NCI-H1105 treated with DMSO at 0.1 percent for 48 hours (cell line): ENCODE results near the gene TNFRSF17.
"Not testable (repeated sequence)": the region's sequence is repeated elsewhere in the genome, so short reads cannot be mapped to it uniquely, and the experiment has no call there.

Source experiments
- DNase-seq: peaks from one replicate; lab custom pipeline; 2025; lab: John Stamatoyannopoulos, UW

Gene TNFRSF17

DNA sequence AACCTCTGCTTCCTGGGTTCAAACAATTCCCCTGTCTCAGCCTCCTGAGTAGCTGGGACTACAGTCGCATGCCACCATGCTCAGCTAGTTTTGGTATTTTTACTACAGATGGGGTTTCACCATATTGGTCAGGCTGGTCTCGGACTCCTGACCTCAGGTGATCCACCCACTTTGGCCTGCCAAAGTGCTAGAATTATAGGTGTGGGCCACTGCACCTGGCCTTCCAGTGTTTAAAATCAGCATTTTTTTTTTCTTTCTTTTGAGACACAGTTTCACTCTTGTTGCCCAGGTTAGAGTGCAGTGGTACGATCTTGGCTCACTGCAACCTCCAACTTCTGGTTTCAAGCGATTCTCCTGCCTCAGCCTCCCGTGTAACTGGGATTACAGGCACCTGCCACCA, 5.3 kb downstream of the TNFRSF17 start:
- DNase-seq, result not testable (repeated sequence)

- no peak for DNase-seq
Measured at GRCh38 chr16:11972128-11972527, 7.1 kb downstream of the TNFRSF17 start.

DNA sequence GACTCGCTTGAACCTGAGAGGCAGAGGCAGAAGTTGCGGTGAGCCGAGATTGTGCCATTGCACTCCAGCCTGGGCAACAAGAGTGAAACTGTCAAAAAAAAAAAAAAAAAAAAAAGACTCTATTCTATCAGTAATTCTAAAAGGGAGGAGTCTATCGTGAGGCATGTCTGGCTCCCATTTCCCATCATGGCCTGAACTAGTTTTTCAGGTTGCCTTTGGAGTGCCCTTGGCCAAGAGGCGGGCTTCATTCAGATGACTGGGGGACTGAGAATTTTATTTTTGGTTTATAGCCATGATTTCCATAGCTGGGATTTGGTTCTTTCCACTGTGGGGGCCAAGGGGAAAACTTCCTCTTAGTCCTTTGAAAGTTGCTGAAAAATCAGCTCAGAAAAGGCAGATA, 8.1 kb downstream of the TNFRSF17 start:
- DNase-seq, result no peak

DNA sequence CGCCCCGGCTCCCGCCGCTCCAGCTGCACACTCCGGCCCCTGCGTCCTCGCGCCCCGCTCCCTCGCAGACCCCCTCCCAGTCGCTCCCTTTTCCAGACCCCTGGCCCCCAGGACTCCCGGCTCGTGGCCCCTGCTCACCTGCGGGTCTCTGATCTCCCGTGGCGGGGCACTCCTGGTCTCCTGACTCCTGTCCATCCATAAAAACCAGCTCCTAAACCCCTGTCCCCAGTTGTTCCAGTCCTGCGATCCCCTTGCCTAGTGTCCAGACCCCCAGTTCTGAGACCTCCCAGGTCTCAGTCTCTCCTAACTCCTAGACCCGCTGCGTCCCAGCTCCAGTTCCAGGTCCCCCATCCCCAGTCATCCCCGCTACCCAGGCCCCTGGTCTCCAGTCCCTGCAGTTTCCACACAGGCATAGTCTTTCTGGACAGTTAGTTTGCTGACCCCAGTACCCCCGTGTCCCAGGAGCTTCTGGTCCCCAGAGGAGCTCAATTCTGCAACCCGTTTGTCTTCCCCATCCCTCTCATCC, 11.9 kb downstream of the TNFRSF17 start:
- no peak for DNase-seq

GRCh38 chr16:11977376-11978041, 12.5 kb downstream of the TNFRSF17 start:
- DNase-seq, result no peak

- no peak for DNase-seq
Measured at GRCh38 chr16:11978080-11978479, 13.1 kb downstream of the TNFRSF17 start.

DNA sequence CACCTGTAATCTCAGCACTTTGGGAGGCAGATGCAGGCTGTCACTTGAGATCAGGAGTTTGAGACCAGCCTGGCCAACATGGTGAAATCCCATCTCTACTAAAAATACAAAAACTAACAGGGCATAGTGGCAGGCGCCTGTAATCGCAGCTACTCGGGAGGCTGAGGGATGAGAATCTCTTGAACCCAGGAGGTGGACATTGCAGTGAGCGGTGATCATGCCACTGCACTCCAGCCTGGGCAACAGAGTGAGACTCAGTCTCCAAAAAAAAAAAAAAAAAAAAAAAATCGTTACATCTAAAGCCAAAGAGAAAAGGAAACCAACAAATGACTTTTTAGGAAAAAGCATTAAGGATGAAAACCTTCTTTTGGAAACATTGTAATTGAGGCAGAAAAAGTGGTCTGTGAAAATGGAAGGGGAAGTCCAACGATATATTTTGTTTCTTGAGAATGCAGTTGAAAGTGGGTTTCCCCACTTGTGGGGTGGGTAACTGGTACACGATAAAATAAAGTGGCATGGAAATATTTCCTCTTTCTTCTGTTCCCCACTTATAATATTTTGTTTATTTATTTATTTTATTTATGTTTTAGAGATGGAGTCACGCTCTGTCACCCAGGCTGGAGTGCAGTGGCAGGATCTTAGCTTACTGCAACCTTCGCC, 14.1 kb downstream of the TNFRSF17 start:
- no peak for DNase-seq

DNA sequence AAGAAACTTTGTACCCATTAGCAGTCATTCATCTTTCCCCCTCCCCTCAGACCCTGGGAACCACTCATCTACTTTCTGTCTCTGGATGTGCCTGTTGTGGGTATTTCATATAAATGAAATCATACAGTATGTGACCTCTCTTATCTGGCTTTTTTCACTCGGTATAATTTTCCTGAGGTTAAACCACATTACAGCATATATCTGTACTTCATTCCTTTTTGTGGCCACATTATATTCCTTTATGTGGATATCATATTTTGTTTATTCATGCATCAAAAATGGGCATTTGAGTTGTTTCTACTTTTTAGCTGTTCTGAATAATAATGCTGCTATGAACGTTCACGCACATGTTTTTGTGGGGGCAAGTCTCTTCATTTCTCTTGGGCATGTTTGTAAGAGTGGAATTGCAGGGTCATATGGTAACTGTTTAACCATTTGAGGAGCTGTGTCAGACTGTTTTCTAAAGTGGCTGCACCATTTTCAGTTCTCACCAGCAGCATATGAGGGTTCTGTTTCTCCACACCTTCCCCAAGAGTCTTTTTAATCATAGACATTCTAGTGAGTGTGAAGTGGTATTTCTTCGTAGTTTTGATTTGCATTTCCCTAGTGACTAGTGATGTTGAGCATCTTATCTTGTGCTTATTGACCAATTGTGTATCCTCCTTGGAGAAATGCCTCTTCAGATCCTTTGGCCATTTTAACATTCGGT, 15.3 kb downstream of the TNFRSF17 start:
- DNase-seq, result no peak

GRCh38 chr16:11985250-11985649, 20.2 kb downstream of the TNFRSF17 start:
- no peak for DNase-seq

DNA sequence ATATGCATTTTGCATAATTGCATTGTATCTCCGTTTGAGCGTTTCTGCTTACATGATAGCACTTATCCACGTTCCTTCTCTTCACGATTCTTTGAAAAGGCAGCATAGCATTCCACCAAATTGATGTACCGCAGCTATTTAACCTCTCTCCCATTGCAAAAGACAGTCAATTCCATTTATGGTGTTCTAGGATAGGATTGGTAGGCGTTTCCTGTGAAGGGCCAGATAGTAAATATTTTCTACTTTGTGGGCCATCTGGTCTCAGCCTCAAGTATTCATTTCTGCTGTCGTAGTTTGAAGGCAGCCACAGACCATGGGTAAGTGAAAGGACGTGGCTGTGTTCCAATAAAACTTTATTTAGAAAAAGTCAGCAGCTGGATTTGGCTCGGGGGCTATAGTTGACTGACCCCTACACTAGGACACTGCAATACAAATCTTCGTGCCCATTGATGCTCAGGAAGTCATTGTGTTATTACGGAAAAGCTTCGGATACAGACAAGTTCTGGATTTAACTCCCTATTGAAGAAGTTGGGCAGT, 21.6 kb downstream of the TNFRSF17 start:
- DNase-seq, result no peak

DNA sequence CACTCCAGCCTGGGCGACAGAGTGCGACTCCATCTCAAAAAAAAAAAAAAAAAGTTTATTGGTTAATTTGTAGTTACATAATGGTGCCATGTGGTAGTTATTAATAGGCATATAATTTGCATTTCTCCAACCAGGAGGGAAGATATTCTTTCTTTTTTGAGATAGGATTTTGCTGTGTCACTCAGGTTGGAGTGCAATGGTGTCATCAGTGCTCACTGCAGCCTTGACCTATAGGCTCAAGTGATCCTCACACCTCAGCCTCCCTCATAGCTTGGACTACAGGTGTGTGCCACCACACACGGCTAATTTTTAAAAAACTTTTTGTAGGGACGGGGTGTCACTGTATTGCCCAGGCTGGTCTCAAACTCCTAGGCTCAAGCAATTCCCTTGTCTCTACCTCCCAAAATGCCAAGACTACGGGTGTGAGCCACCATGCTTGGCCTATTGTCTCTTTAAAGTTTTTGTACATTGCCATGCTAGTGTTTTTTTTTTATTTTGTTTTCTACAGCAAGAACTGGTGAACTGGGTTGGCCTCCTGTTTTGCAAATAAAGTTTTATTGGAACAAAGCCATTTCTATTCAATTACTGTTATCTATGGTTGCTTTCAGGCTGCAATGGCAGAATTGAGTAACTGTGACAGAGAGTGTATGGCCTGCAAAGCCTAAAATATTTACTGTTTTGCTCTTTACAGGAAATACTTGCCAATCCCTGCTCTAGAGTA, 23.4 kb downstream of the TNFRSF17 start:
- DNase-seq, result no peak

GRCh38 chr16:11990702-11991390, 25.8 kb downstream of the TNFRSF17 start:
- no peak for DNase-seq

- DNase-seq, result no peak
Measured at GRCh38 chr16:11992008-11992584, 27.1 kb downstream of the TNFRSF17 start.

DNA sequence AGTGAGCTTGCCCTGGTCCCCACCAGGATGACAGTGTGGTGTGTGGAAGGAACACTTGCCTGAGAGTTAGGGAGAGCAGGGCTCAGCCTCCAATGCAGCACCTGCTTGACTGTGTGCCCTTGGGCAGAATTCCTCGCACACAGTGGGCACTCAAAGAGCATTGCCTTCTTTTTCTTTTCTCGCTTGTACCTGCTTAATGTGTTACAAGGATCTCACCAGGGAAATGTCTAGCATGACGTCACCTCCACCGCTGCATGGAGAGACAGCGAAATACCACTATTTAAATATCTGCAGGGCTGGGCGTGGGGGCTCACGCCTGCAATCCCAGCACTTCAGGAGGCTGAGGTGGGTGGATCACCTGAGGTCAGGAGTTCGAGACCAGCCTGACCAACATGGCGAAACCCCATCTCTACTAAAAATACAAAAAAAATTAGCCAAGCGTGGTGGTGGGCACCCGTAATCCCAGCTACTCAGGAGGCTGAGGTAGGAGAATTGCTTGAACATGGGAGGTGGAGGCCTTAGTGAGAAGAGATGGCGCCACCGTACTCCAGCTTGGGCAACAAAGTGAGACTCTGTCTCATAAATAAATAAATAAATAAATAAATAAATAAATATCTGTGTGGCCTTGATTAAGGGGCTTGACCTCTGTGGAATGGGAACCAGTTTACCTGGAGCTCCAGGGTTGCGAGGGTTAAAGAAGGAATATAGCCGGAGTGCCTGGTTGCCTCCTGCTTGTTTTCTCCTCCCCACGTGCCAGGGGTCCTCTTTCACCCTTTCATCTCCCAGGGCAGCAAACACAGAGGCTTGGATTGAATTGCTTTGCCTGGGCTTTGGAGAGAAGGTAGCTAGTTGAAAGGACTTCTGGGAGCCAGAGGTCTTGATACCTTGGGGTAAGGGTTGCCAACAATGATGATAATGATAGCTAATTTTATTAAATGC, 27.8 kb downstream of the TNFRSF17 start:
- DNase-seq, result no peak

- DNase-seq, result no peak
Measured at GRCh38 chr16:11994143-11995119, 29.4 kb downstream of the TNFRSF17 start.

- no peak for DNase-seq
Measured at GRCh38 chr16:11996433-11997330, 31.7 kb downstream of the TNFRSF17 start.

GRCh38 chr16:12000032-12000431, 35.0 kb downstream of the TNFRSF17 start:
- no peak for DNase-seq
